AG04449 (cell line): Measurements from ENCODE around the gene AGT.

Experiments used
- CTCF ChIA-PET: fragments of 350-600 bp; formaldehyde crosslinking; extraction: SDS; loops from one replicate; lab custom pipeline; 2021; ENCODE audit warnings: antibody characterized with exemption; lab: Yijun Ruan, JAX
- POLR2A ChIA-PET: fragments of 400-600, 350-600 bp; formaldehyde crosslinking; extraction: SDS; loops from one replicate; lab custom pipeline; 2020; ENCODE audit warnings: antibody characterized with exemption, inconsistent platforms; lab: Yijun Ruan, JAX
- DNase-seq: peaks from one replicate; pipeline ENCODE4 v3.0.0-alpha.2; 2010; ENCODE audit warnings: low read depth, low spot score
- H3K4me3 ChIP-seq: 2 replicates; pipeline ENCODE4 v1.5.1; 2011; ENCODE audit warnings: low read depth, mild to moderate bottlenecking, control low read depth, low read length
- TF ChIP-seq, protein P1 (sequence below): IDR thresholded peaks from one replicate; pipeline ENCODE4 v1.5.1; 2011; ENCODE audit warnings: mild to moderate bottlenecking, moderate library complexity, low read length, control low read depth, inconsistent platforms; ENCODE audit not compliant: insufficient read depth; ENCODE audit errors: missing control alignments

The AGT gene

GRCh38 chr1:230750986-230751625 is 37.2 kb upstream of the AGT start:
- ChIA-PET POLR2A (no interaction called here), CTCF (no interaction called here)
- TF ChIP-seq, protein P1, sequence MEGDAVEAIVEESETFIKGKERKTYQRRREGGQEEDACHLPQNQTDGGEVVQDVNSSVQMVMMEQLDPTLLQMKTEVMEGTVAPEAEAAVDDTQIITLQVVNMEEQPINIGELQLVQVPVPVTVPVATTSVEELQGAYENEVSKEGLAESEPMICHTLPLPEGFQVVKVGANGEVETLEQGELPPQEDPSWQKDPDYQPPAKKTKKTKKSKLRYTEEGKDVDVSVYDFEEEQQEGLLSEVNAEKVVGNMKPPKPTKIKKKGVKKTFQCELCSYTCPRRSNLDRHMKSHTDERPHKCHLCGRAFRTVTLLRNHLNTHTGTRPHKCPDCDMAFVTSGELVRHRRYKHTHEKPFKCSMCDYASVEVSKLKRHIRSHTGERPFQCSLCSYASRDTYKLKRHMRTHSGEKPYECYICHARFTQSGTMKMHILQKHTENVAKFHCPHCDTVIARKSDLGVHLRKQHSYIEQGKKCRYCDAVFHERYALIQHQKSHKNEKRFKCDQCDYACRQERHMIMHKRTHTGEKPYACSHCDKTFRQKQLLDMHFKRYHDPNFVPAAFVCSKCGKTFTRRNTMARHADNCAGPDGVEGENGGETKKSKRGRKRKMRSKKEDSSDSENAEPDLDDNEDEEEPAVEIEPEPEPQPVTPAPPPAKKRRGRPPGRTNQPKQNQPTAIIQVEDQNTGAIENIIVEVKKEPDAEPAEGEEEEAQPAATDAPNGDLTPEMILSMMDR = no peak
- no peak overlapping the region for H3K4me3 ChIP-seq
- no peak for DNase-seq

DNA sequence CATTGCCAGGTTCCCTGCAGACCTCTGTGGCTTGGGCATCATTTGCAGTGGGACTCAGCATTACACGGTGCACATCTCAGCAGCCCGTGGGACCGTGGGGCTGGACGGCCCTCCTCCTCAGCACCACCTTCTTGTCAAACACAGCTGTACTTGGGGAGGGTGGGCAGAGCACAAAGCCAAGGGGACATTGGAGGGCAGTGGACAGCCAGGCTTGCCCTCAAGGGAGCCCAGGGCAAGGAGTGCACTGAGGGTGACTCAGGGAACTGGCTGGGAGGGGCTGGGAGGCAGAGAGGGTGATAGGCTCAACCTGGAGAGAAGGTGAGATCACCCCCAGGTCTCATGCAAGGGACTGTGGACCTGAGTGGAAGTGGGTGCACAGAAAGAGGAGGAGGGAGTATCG is 36.7 kb upstream of the AGT start:
- CTCF ChIA-PET = no interaction called here
- H3K4me3 ChIP-seq = no peak overlapping the region
- DNase-seq = no peak
- POLR2A ChIA-PET = no interaction called here
- TF ChIP-seq, protein P1 = no peak

DNA sequence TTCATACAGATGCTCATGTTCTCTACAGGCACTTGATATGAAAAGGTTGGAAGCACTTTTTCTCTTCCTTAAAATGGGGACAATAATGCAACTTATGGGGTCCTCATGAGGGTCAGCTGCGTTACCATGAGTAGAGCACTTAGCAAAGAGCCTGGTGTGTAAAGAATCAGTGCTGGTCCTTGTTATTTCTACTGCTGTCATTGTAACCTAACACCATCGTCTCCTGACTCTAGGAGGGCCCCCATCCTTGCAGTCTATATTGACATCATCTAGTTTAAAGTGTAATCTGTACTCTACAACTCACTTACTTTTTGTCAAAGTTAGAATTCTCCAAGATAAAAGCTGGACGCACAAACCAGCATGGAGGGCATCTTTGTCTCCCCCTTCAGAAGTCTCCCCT is 35.7 kb upstream of the AGT start:
- POLR2A ChIA-PET = no interaction called here
- CTCF ChIA-PET = no interaction called here
- TF ChIP-seq, protein P1 = no peak

GRCh38 chr1:230749150-230749549 is 35.2 kb upstream of the AGT start:
- CTCF ChIA-PET = no interaction called here
- no peak overlapping the region for H3K4me3 ChIP-seq
- POLR2A ChIA-PET = no interaction called here
- TF ChIP-seq, protein P1 = no peak
- no peak for DNase-seq

More for the DNA sequence above, 35.7 kb upstream of the AGT start:
- no peak for DNase-seq
- no peak overlapping the region for H3K4me3 ChIP-seq

- ChIA-PET CTCF (no interaction called here), POLR2A (no interaction called here)
- no peak for DNase-seq
- TF ChIP-seq, protein P1 = no peak
- no peak overlapping the region for H3K4me3 ChIP-seq
Observed at GRCh38 chr1:230747890-230748800, 34.2 kb upstream of the AGT start.

DNA sequence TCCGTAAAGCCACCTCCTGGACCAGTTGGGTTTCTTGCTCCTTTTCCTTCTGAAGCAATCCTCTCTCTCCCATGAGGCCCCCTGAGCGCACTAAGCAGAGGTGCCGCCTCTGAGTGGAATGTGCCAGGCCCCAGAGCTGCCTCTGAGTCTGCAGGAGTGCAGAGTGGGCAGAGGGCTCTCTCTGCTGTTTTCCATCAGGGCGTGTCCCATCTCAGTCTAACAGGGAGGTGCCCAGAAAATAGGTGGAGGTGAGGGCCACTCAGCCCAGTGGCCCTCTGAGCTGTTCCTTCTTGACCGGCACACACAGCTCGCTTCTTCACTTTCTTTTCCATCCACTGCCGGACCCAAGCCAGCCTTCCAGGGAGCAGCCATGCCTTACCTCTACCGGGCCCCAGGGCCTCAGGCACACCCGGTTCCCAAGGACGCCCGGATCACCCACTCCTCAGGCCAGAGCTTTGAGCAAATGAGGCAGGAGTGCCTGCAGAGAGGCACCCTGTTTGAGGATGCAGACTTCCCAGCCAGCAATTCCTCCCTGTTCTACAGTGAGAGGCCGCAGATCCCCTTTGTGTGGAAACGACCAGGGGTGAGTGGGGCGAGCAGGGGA is 33.3 kb upstream of the AGT start, which contains the start of gene CAPN9:
Gene CAPN9, plus strand, starts transcription at position 262 of the 604 bp plus-strand sequence. Its CDS starts 109 bp downstream, at position 371.
- CTCF ChIA-PET = no interaction called here
- TF ChIP-seq, protein P1 = no peak
- no peak for DNase-seq
- no peak within 1 kb of the TSS for H3K4me3 ChIP-seq
- POLR2A ChIA-PET = no interaction called here
